GM13976 (cell line): ENCODE data around the gene TLCD2.

Source experiments
- DNase-seq: peaks from one replicate; pipeline ENCODE4 v3.0.0; 2012; ENCODE audit warnings: low spot score
- CTCF ChIP-seq: IDR thresholded peaks from 2 replicates; pipeline ENCODE4 v1.5.1; 2012; ENCODE audit warnings: borderline replicate concordance, mild to moderate bottlenecking; ENCODE audit not compliant: insufficient read depth; ENCODE audit errors: extremely low read depth, missing control alignments, control extremely low read depth
- in situ Hi-C: fragments of 300-500 bp; cut with MboI; formaldehyde crosslinking; loops from one replicate; pipeline ENCODE4 v1.12.0; 2022; ENCODE audit warnings: low sequenced_read_pairs, mixed read lengths, inconsistent platforms; ENCODE audit not compliant: unreplicated experiment

TLCD2 gene

GRCh38 chr17:1735418-1735817, 25.2 kb upstream of the TLCD2 start:
- in situ Hi-C loops, result no loop called here
- no peak for DNase-seq
- TF ChIP-seq CTCF, result no peak

GRCh38 chr17:1733759-1734158, 23.6 kb upstream of the TLCD2 start:
- DNase-seq, result no peak
- in situ Hi-C loops, result no loop called here
- no peak for TF ChIP-seq CTCF

- in situ Hi-C loops, result no loop called here
- no peak for TF ChIP-seq CTCF
- DNase-seq, result no peak
Observed at GRCh38 chr17:1732833-1733321, 22.7 kb upstream of the TLCD2 start.

- TF ChIP-seq CTCF, result no peak
- DNase-seq, result no peak
- in situ Hi-C loops, result no loop called here
Observed at GRCh38 chr17:1732241-1732832, 22.2 kb upstream of the TLCD2 start.

GRCh38 chr17:1731194-1731506, 21.0 kb upstream of the TLCD2 start:
- no peak for TF ChIP-seq CTCF
- DNase-seq, result no peak
- in situ Hi-C loops, result no loop called here

- in situ Hi-C loops, result no loop called here
- no peak for DNase-seq
- TF ChIP-seq CTCF, result no peak
Observed at GRCh38 chr17:1730326-1731193, 20.4 kb upstream of the TLCD2 start.
